Fibroblast of upper back skin (primary cell): ENCODE data around the gene CSF2RB.

ENCODE experiments used
- DNase-seq: peaks from one replicate; pipeline ENCODE4 v3.0.0-alpha.2; 2013

CSF2RB gene

GRCh38 chr22:36938028-36938425, 24.6 kb downstream of the CSF2RB start:
- no peak for DNase-seq

GRCh38 chr22:36938886-36939285, 25.5 kb downstream of the CSF2RB start:
- DNase-seq = no peak

GRCh38 chr22:36940676-36941075, 27.2 kb downstream of the CSF2RB start:
- no peak for DNase-seq

GRCh38 chr22:36942556-36942955, 29.1 kb downstream of the CSF2RB start:
- DNase-seq = no peak

- DNase-seq = peak; percentile 63
Observed at GRCh38 chr22:36946421-36947158, 33.2 kb downstream of the CSF2RB start.

GRCh38 chr22:36948273-36949225, 35.1 kb downstream of the CSF2RB start:
- peak; percentile 19 for DNase-seq

GRCh38 chr22:36950797-36951590, 37.6 kb downstream of the CSF2RB start:
- DNase-seq = no peak

GRCh38 chr22:36951746-36952145, 38.3 kb downstream of the CSF2RB start:
- DNase-seq = no peak

GRCh38 chr22:36953239-36954080, 40.0 kb downstream of the CSF2RB start:
- no peak for DNase-seq

GRCh38 chr22:36954251-36955014, 41.0 kb downstream of the CSF2RB start:
- DNase-seq = no peak

GRCh38 chr22:36955691-36956090, 42.3 kb downstream of the CSF2RB start:
- DNase-seq = no peak

GRCh38 chr22:36958366-36958765, 44.9 kb downstream of the CSF2RB start:
- DNase-seq = no peak

GRCh38 chr22:36961626-36962025, 48.2 kb downstream of the CSF2RB start:
- DNase-seq = peak; percentile 8

GRCh38 chr22:36963302-36963701, 49.9 kb downstream of the CSF2RB start:
- no peak for DNase-seq

- DNase-seq = no peak
Observed at GRCh38 chr22:36964106-36964505, 50.7 kb downstream of the CSF2RB start.

GRCh38 chr22:36965696-36966095, 52.3 kb downstream of the CSF2RB start:
- DNase-seq = no peak

GRCh38 chr22:36966851-36967540, 53.6 kb downstream of the CSF2RB start:
- DNase-seq = no peak

GRCh38 chr22:36968249-36968964, 55.0 kb downstream of the CSF2RB start:
- no peak for DNase-seq

GRCh38 chr22:36971341-36972125, 58.1 kb downstream of the CSF2RB start:
- no peak for DNase-seq
